Measurements from ENCODE around the gene PAQR6.

Gene PAQR6

GRCh38 chr1:156293098-156293434 lies 45.2 kb upstream of the PAQR6 start:
- H3K27ac ChIP-seq (replicated peaks), result no peak overlapping the region
- no peak overlapping the region for H3K4me3 ChIP-seq (replicated peaks; ENCODE audit: insufficient read depth, low read length)
- TF ChIP-seq POLR2AphosphoS5 (IDR thresholded peaks at IDR 0.05; ENCODE audit: low read depth) (no peak), SPI1 (IDR thresholded peaks at IDR 0.05; ENCODE audit: borderline replicate concordance, low read depth) (no peak), GABPA (IDR thresholded peaks at IDR 0.05; ENCODE audit: low read depth) (no peak)
- TF ChIP-seq, protein P1, sequence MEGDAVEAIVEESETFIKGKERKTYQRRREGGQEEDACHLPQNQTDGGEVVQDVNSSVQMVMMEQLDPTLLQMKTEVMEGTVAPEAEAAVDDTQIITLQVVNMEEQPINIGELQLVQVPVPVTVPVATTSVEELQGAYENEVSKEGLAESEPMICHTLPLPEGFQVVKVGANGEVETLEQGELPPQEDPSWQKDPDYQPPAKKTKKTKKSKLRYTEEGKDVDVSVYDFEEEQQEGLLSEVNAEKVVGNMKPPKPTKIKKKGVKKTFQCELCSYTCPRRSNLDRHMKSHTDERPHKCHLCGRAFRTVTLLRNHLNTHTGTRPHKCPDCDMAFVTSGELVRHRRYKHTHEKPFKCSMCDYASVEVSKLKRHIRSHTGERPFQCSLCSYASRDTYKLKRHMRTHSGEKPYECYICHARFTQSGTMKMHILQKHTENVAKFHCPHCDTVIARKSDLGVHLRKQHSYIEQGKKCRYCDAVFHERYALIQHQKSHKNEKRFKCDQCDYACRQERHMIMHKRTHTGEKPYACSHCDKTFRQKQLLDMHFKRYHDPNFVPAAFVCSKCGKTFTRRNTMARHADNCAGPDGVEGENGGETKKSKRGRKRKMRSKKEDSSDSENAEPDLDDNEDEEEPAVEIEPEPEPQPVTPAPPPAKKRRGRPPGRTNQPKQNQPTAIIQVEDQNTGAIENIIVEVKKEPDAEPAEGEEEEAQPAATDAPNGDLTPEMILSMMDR (IDR thresholded peaks at IDR 0.05; ENCODE audit: insufficient read depth, low read length), result no peak
- TF ChIP-seq, protein P2, sequence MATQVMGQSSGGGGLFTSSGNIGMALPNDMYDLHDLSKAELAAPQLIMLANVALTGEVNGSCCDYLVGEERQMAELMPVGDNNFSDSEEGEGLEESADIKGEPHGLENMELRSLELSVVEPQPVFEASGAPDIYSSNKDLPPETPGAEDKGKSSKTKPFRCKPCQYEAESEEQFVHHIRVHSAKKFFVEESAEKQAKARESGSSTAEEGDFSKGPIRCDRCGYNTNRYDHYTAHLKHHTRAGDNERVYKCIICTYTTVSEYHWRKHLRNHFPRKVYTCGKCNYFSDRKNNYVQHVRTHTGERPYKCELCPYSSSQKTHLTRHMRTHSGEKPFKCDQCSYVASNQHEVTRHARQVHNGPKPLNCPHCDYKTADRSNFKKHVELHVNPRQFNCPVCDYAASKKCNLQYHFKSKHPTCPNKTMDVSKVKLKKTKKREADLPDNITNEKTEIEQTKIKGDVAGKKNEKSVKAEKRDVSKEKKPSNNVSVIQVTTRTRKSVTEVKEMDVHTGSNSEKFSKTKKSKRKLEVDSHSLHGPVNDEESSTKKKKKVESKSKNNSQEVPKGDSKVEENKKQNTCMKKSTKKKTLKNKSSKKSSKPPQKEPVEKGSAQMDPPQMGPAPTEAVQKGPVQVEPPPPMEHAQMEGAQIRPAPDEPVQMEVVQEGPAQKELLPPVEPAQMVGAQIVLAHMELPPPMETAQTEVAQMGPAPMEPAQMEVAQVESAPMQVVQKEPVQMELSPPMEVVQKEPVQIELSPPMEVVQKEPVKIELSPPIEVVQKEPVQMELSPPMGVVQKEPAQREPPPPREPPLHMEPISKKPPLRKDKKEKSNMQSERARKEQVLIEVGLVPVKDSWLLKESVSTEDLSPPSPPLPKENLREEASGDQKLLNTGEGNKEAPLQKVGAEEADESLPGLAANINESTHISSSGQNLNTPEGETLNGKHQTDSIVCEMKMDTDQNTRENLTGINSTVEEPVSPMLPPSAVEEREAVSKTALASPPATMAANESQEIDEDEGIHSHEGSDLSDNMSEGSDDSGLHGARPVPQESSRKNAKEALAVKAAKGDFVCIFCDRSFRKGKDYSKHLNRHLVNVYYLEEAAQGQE (IDR thresholded peaks at IDR 0.05; ENCODE audit: insufficient replicate concordance, low read depth), result no peak
- H3K27me3 ChIP-seq (ENCODE audit: insufficient read depth, poor library complexity, severe bottlenecking), result no peaks in the 10 kb centered on the region
- DNase-seq (ENCODE audit: low read depth in 1 of 2, low spot score in 1 of 2), result no peak

DNA sequence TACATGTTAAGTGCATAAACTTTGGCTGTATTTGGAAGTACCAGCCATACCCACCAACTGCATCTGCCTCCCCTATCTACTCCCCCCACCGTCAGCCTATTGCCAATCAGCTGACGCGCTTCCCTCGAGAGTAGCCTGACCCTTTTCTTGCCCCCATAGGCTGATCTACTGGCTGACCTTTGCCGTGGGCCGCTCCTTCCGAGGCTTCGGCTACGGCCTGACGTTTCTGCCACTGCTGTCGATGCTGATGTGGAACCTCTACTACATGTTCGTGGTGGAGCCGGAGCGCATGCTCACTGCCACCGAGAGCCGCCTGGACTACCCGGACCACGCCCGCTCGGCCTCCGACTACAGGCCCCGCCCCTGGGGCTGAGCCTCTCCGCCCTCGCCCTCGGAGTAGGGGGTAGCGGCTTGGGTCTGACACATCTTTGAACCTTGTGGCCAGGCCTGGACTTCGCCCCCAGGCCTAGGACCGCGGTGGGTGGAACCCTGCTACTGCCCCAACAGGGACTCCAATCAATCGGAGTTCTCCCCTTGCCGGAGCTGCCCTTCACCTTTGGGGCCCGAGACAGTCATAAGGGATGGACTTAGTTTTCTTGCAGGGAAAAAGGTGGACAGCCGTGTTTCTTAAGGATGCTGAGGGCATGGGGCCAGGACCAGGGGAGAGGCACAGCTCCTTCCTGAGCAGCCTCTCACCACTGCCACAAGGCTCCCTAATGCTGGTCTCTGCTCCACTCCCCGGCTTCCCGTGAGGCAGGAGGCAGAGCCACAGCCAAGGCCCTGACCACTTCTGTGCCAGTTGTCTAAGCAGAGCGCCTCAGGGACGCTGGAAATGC lies 43.6 kb upstream of the PAQR6 start:
- Histone ChIP-seq H3K27ac (replicated peaks) (no peak overlapping the region), H3K4me3 (replicated peaks; ENCODE audit: insufficient read depth, low read length) (no peak overlapping the region), H3K27me3 (ENCODE audit: insufficient read depth, poor library complexity, severe bottlenecking) (no peaks in the 10 kb centered on the region)
- TF ChIP-seq POLR2AphosphoS5 (IDR thresholded peaks at IDR 0.05; ENCODE audit: low read depth) (no peak), SPI1 (IDR thresholded peaks at IDR 0.05; ENCODE audit: borderline replicate concordance, low read depth) (no peak), GABPA (IDR thresholded peaks at IDR 0.05; ENCODE audit: low read depth) (no peak)
- TF ChIP-seq, protein P2 (IDR thresholded peaks at IDR 0.05; ENCODE audit: insufficient replicate concordance, low read depth), result no peak
- TF ChIP-seq, protein P1 (IDR thresholded peaks at IDR 0.05; ENCODE audit: insufficient read depth, low read length), result no peak
- no peak for DNase-seq (ENCODE audit: low read depth in 1 of 2, low spot score in 1 of 2)

GRCh38 chr1:156289857-156290256 lies 42.0 kb upstream of the PAQR6 start:
- no peak for DNase-seq (ENCODE audit: low read depth in 1 of 2, low spot score in 1 of 2)
- no peak overlapping the region for H3K27ac ChIP-seq (replicated peaks)
- no peak for TF ChIP-seq POLR2AphosphoS5 (IDR thresholded peaks at IDR 0.05; ENCODE audit: low read depth)
- no peaks in the 10 kb centered on the region for H3K27me3 ChIP-seq (ENCODE audit: insufficient read depth, poor library complexity, severe bottlenecking)
- no peak overlapping the region for H3K4me3 ChIP-seq (replicated peaks; ENCODE audit: insufficient read depth, low read length)

- Histone ChIP-seq H3K27ac (replicated peaks) (no peak overlapping the region), H3K27me3 (ENCODE audit: insufficient read depth, poor library complexity, severe bottlenecking) (no peaks in the 10 kb centered on the region), H3K4me3 (replicated peaks; ENCODE audit: insufficient read depth, low read length) (no peak overlapping the region)
- no peak for TF ChIP-seq GABPA (IDR thresholded peaks at IDR 0.05; ENCODE audit: low read depth)
- DNase-seq (ENCODE audit: low read depth in 1 of 2, low spot score in 1 of 2), result no peak
These were observed 38.2 kb upstream of the PAQR6 start for GRCh38 chr1:156286061-156286460.

GRCh38 chr1:156285437-156285836 lies 37.6 kb upstream of the PAQR6 start:
- no peak for TF ChIP-seq GABPA (IDR thresholded peaks at IDR 0.05; ENCODE audit: low read depth)
- TF ChIP-seq SPI1 (IDR thresholded peaks at IDR 0.05; ENCODE audit: borderline replicate concordance, low read depth), result no peak
- TF ChIP-seq POLR2AphosphoS5 (IDR thresholded peaks at IDR 0.05; ENCODE audit: low read depth), result no peak
- TF ChIP-seq, protein P1 (IDR thresholded peaks at IDR 0.05; ENCODE audit: insufficient read depth, low read length), result no peak
- TF ChIP-seq, protein P2 (IDR thresholded peaks at IDR 0.05; ENCODE audit: insufficient replicate concordance, low read depth), result no peak
- no peak overlapping the region for H3K4me3 ChIP-seq (replicated peaks; ENCODE audit: insufficient read depth, low read length)
- DNase-seq (ENCODE audit: low read depth in 1 of 2, low spot score in 1 of 2), result no peak
- no peaks in the 10 kb centered on the region for H3K27me3 ChIP-seq (ENCODE audit: insufficient read depth, poor library complexity, severe bottlenecking)
- no peak overlapping the region for H3K27ac ChIP-seq (replicated peaks)
